Measurements from ENCODE around the gene SLC13A4. TPM values are rescaled to one million over a fixed set of nuclear protein-coding genes. Genes with fewer than 3 reads are reported as not detected.
"Not testable (repeated sequence)": the region's sequence is repeated elsewhere in the genome, so short reads cannot be mapped to it uniquely, and the experiment has no call there.

SLC13A4 gene
- total RNA-seq, 2 experiments from 2014 or later, result not detected

DNA sequence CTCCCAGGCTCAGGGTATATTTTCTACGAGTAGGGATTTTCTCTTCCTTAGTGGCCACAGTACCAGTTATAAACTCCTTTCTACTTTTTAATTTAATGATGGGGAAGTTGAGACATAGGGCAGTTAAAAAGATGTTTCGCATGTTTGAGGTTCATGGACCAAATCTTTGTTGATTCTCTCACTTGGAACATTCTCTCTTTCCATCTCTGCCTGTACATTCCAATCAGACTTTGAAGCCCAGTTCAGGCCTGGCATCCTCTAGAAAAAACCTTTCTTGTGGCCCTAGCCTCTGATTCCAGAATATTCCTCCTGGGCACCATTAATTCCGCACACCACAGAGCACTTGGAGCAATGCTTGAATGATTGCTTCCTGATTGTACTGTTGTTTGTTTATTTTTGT is 18.5 kb downstream of the SLC13A4 start:
- peaks cover 5% of the 10 kb centered on the region for H3K4me1 Mint-ChIP-seq
- no peaks in the 10 kb centered on the region for H3K9me3 Mint-ChIP-seq (ENCODE audit: low read depth)
- ATAC-seq (no peak), DNase-seq (no peak)
- no peaks in the 10 kb centered on the region for H3K27me3 Mint-ChIP-seq
- no peak overlapping the region for H3K27ac Mint-ChIP-seq
- H3K4me3 Mint-ChIP-seq, result no peak overlapping the region
- CTCF ChIA-PET, result interaction anchor here (3.4 to 5.8 kb wide), 2 partner anchors 9 to 35 kb away, joined by 19 to 40 read pairs; no protein-coding TSS in a partner anchor
- H3K36me3 Mint-ChIP-seq, result no peaks in the 10 kb centered on the region

DNA sequence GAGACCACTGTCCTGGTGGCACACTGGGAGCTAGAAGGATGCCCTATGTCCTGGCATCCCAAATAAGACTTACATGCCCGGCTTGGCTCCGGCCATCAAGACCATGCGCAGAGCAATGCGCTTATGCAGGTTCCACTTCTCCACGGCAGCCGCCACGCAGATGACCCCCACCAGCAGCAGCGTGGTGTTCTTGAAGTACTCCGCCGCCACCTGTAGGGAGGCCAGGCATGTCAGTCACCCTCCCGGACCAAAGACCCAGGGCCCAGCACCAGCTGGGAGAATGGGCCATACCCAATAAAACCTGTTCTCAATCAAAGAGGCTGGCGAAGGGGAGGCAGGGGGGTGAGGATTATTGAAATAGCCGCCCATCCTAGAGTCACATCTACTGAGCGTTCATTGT is 19.9 kb downstream of the SLC13A4 start:
- Mint-ChIP-seq H3K9me3 (ENCODE audit: low read depth) (no peaks in the 10 kb centered on the region), H3K4me1 (peaks cover 3% of the 10 kb centered on the region), H3K27me3 (no peaks in the 10 kb centered on the region), H3K27ac (no peak overlapping the region), H3K4me3 (no peak overlapping the region), H3K36me3 (no peaks in the 10 kb centered on the region)
- ATAC-seq, result no peak
- DNase-seq, result no peak
- CTCF ChIA-PET, result no interaction called here

DNA sequence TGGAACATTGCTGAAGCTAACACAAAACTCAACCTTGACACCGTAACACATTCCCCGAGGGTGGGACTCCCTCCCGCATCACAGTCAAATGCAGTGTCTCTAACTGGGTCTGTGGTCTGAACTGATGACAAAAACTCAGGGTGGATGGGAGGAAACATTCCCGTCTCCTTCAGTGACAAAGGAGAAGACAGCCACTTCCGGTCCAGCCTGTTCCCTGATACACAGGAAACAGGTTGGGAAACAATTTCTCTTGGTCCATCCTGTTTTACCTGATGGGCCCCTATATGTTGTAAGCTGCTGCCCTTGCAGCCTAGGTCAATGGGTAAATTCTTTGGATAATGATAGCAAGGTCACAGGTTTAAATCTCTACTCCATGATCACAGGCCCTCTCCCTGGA is 20.4 kb downstream of the SLC13A4 start:
- no peak for ATAC-seq
- no peaks in the 10 kb centered on the region for H3K4me1 Mint-ChIP-seq
- no peaks in the 10 kb centered on the region for H3K36me3 Mint-ChIP-seq
- H3K9me3 Mint-ChIP-seq (ENCODE audit: low read depth), result no peaks in the 10 kb centered on the region
- DNase-seq, result no peak
- no peak overlapping the region for H3K4me3 Mint-ChIP-seq
- H3K27me3 Mint-ChIP-seq, result no peaks in the 10 kb centered on the region
- CTCF ChIA-PET, result no interaction called here
- H3K27ac Mint-ChIP-seq, result no peak overlapping the region

DNA sequence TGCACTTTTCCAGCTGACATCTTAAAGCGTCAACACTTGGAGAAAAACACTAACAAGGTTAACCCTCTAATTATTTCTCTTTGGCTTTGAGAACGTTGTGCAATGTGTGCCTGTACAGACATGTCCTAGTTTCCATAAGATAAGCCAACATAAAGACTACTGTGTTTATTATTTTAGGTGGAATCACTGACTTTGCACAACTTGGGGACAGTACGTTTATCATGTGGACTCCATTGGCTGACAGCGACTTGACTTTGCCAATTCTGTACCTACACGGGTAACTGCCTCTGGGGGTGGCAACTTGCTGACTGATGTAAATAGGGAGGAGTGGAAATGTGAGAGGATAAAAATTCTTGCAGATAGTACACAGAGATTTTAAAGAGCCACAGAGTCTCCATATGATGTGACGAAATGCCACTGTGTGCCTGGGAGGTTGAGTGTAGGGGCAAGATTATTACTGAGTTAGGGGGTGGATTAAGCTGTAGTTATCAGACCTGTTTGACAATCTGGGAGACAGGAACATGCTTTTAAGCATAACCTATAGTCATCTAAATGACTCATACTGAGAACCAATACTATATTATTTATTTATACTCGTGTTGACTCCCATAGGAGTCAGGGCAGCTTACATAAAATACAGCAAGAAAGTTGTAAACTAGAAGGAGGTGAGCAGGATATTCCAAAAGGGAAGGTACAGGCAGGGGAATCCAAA is 21.0 kb downstream of the SLC13A4 start:
- Mint-ChIP-seq H3K9me3 (ENCODE audit: low read depth) (no peaks in the 10 kb centered on the region), H3K4me3 (no peak overlapping the region), H3K36me3 (no peaks in the 10 kb centered on the region), H3K27ac (no peak overlapping the region), H3K27me3 (no peaks in the 10 kb centered on the region), H3K4me1 (no peaks in the 10 kb centered on the region)
- DNase-seq (no peak), ATAC-seq (no peak)
- CTCF ChIA-PET, result interaction anchor here (1.4 kb wide), 1 partner anchor 433 kb away, joined by 4 read pairs; no protein-coding TSS in a partner anchor

DNA sequence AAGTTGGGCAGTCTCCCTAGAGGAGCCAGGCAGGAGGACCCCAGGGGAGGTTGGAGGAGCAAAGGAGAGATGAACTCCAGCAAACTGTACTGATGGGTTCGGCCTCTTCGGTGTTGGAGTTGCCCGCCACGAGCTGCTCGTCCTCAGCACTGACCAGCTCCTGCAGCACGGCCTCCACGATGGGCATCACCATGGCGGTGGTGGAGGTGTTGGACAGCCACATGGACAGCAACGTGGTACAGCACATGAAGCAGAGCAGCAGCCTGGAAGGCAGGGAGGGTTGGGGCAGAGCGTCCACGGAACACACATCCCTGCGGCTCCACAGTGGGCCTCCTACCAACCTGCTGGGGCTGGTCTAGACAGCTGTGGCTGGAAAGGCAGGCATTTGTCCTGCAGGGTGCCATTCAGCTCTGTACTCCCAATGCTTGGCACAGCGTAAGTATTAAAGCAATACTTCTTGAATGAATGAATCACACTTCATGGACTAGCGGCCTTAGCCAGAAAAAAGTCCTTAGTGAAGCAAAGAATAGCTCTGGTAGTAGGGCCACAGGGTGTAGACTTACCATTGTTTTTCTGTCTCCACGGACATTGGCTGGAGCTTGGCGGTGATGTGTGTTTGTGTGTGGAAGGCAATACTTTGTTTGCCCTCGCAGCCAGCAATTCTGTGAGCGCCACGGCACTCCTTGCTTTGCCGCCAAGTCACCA is 21.8 kb downstream of the SLC13A4 start:
- Mint-ChIP-seq H3K36me3 (no peaks in the 10 kb centered on the region), H3K4me1 (no peaks in the 10 kb centered on the region), H3K27ac (no peak overlapping the region), H3K9me3 (ENCODE audit: low read depth) (no peaks in the 10 kb centered on the region), H3K4me3 (no peak overlapping the region), H3K27me3 (no peaks in the 10 kb centered on the region)
- CTCF ChIA-PET, result interaction anchor here (1.4 kb wide), 1 partner anchor 432 kb away, joined by 4 read pairs; no protein-coding TSS in a partner anchor
- ATAC-seq (no peak), DNase-seq (no peak)

DNA sequence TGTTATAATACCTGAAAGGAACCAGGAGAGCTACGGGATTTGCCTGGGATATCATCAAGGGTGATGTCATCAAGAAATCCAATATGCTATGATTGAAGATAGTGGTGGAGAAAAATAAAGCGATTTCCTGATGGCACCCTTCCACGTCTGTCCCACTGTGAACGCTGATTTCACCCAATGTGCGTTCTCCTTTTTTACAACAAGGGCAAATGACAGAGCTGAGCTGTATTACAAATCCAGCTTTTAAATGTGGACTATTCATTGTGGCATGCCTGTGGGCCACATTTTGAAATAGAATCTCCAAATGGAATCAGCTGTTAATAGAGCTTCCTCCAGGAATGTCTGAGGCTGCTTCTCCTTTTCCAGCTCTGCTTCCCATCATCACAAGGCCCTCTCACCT is 23.3 kb downstream of the SLC13A4 start:
- no peaks in the 10 kb centered on the region for H3K9me3 Mint-ChIP-seq (ENCODE audit: low read depth)
- no peak overlapping the region for H3K27ac Mint-ChIP-seq
- no peaks in the 10 kb centered on the region for H3K4me1 Mint-ChIP-seq
- CTCF ChIA-PET, result no interaction called here
- no peaks in the 10 kb centered on the region for H3K36me3 Mint-ChIP-seq
- no peak overlapping the region for H3K4me3 Mint-ChIP-seq
- no peak for ATAC-seq
- no peaks in the 10 kb centered on the region for H3K27me3 Mint-ChIP-seq
- no peak for DNase-seq

DNA sequence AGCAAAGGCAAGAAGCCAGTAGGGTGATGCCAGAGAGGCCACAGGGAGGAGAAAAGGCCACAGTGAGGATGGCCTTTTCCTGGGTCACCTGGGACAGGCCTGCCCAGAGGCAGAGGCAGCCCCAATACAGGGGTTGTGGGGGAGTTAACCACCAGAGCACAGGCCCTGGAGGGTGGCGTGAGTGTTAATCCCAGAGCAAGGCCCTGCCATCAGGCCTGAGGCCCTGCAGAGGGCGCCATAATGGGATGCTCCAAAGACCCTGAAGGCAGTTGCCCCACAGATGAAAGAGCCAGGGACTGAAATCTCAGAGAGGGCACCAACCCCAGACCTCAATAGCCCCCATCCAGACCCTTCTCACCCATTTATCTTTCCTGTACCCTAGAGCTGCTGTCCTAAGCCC is 23.9 kb downstream of the SLC13A4 start:
- H3K36me3 Mint-ChIP-seq, result no peaks in the 10 kb centered on the region
- no peaks in the 10 kb centered on the region for H3K4me1 Mint-ChIP-seq
- no peak overlapping the region for H3K4me3 Mint-ChIP-seq
- no peaks in the 10 kb centered on the region for H3K27me3 Mint-ChIP-seq
- no peak overlapping the region for H3K27ac Mint-ChIP-seq
- no peaks in the 10 kb centered on the region for H3K9me3 Mint-ChIP-seq (ENCODE audit: low read depth)
- CTCF ChIA-PET, result no interaction called here
- ATAC-seq (no peak), DNase-seq (no peak)

DNA sequence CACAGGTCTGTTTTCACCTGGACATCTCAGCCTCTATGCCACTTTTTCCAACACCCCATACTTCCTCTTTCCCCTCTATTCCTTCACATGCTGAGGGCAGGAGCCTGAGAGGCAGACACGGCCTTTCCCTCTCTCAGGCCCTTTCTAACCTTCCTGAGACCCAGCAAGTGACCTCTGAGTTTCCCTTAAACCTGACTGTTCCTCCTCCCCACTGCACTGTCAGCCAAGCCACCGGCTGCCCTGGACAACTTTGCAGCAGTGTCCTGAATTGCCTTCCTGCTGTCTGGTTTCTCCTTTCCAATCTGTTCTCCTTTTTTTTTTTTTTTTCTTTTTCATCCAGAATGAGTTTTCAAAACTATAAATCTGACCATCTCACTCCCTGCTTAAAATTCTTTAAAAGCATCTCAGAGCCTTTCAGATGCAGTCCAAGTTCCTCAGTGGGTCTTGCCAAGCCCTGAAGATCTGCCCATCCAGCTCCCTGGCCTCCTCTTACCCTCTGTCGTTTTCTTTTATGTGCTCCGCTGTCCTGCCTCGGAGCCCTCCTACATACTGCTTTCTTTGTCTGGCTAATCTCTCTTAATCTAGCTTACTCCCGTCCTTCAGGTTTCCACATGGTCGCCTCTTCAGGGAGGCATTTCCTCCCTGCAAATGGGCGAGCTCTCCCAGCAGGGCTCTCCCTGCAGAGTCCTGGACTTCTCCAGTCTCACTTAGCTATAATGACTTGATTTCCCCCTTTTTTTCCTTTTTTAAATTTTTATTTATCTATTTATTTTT is 30.5 kb downstream of the SLC13A4 start:
- ATAC-seq (no peak), DNase-seq (no peak)
- Mint-ChIP-seq H3K27me3 (no peaks in the 10 kb centered on the region), H3K4me3 (no peak overlapping the region), H3K27ac (no peak overlapping the region), H3K36me3 (no peaks in the 10 kb centered on the region), H3K4me1 (no peaks in the 10 kb centered on the region), H3K9me3 (ENCODE audit: low read depth) (no peaks in the 10 kb centered on the region)
- CTCF ChIA-PET, result no interaction called here

DNA sequence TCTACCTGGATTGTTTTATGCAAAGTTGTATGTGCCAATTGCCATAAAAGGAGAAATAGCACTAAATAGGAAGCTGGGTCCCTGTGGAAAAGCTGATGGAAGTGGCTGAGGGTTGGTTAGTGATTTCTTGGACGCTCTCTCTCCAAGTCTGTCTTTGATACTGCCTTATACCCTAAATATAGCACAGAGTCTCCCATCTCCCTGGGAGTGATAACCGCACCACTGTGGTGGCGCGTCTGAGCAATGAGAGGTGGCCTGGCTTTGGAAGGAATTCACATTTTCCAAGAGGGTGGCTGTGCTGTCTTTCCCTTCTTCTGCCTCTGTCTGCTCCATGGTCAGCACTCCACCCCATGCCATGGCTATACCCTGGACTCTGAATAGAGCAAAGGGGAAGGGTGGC is 34.4 kb downstream of the SLC13A4 start:
- H3K9me3 Mint-ChIP-seq (ENCODE audit: low read depth), result no peaks in the 10 kb centered on the region
- CTCF ChIA-PET, result no interaction called here
- H3K36me3 Mint-ChIP-seq, result no peaks in the 10 kb centered on the region
- no peak overlapping the region for H3K4me3 Mint-ChIP-seq
- ATAC-seq (no peak), DNase-seq (no peak)
- no peaks in the 10 kb centered on the region for H3K4me1 Mint-ChIP-seq
- H3K27ac Mint-ChIP-seq, result no peak overlapping the region
- H3K27me3 Mint-ChIP-seq, result no peaks in the 10 kb centered on the region

DNA sequence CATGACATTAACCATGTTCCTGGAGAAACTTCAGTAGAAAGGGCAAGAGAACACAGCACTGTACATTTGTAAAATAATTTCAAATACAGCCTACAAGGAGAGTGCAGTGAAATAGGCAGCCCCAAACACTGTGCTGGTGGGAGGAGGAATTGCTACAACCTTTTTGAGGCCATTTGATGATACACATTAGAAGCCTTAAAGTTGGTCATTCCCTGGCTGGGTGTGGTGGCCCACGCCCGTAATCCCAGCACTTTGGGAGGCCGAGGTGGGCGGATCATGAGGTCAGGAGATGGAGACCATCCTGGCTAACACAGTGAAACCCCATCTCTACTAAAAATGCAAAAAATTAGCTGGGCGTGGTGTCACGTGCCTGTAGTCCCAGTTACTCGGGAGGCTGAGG is 35.4 kb downstream of the SLC13A4 start:
- ATAC-seq; DNase-seq; H3K4me3 Mint-ChIP-seq; H3K27me3 Mint-ChIP-seq; H3K36me3 Mint-ChIP-seq; H3K9me3 Mint-ChIP-seq (ENCODE audit: low read depth); H3K27ac Mint-ChIP-seq; H3K4me1 Mint-ChIP-seq: not testable (repeated sequence)
- CTCF ChIA-PET, result interaction anchor here (1.0 kb wide), 1 partner anchor 18 kb away, joined by 4 read pairs; no protein-coding TSS in a partner anchor

DNA sequence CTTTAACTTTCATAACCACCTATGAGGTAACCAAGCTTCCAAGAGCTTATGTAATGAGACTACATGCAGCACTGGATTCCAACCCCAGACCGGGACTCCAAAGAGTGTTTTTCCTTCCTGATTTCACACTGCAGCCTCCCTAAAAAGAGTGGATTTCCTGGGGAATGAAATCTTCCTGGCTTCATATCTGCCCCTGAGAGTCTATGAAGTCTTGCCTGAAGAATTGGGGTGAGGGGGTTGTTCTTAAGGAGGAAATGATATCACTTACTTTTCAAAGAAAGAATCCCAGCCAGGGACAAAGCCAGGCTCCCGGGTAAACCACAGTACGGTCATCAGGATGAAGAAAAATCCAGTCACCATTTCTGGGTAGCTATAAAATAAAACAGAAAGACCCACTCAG is 35.9 kb downstream of the SLC13A4 start:
- no peak for ATAC-seq
- CTCF ChIA-PET, result interaction anchor here (1.0 kb wide), 2 partner anchors 9 to 18 kb away, joined by 3 to 4 read pairs; no protein-coding TSS in a partner anchor

DNA sequence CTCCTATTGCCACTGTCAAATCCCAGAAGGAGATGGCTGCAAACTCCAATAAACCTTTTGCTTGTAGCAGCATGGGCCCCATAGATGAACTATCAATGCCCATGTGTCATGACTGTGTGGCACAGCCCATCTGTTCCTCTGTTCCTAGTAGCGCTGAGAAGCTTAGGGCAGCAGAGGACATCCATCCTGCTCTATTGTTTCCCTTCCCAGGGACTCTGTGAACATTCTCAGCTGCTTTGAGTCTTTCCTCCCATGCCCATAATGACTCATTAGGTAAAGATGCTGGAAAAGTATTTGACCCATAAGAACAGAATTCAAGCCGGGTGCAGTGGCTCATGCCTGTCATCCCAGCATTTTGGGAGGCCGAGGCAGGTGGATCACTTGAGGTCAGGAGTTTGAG is 37.4 kb downstream of the SLC13A4 start:
- Mint-ChIP-seq H3K9me3 (ENCODE audit: low read depth) (no peaks in the 10 kb centered on the region), H3K4me3 (no peak overlapping the region), H3K27ac (no peak overlapping the region), H3K4me1 (no peaks in the 10 kb centered on the region), H3K27me3 (no peaks in the 10 kb centered on the region), H3K36me3 (peaks cover 4% of the 10 kb centered on the region)
- ATAC-seq, result no peak
- CTCF ChIA-PET, result interaction anchor here (0.8 kb wide), 1 partner anchor 21 kb away, joined by 3 read pairs; no protein-coding TSS in a partner anchor
- DNase-seq, result no peak

More for the DNA sequence above, 35.9 kb downstream of the SLC13A4 start:
- H3K27me3 Mint-ChIP-seq, result no peaks in the 10 kb centered on the region
- H3K4me3 Mint-ChIP-seq, result no peak overlapping the region
- no peak for DNase-seq
- no peaks in the 10 kb centered on the region for H3K4me1 Mint-ChIP-seq
- no peaks in the 10 kb centered on the region for H3K9me3 Mint-ChIP-seq (ENCODE audit: low read depth)
- H3K27ac Mint-ChIP-seq, result no peak overlapping the region
- peaks cover 4% of the 10 kb centered on the region for H3K36me3 Mint-ChIP-seq

DNA sequence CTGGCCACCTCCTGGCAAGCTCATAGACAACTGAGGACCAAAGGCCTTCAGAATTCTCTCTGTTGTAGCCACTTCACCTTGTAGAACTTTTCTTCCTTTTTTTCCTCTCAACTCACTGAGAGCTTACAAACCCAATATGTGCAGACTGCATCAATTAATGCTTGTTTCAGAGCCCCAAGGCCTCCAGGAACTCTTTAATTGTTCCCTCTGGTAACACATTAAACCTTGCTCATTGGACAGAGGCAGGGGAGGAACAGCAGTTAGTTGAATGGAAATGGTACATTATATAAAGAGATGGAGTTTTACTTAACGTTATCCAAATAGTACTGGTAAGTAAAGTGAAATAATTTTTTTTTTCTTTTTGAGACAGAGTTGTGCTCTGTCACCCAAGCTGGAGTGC is 40.5 kb downstream of the SLC13A4 start:
- H3K9me3 Mint-ChIP-seq (ENCODE audit: low read depth), result no peaks in the 10 kb centered on the region
- no peak overlapping the region for H3K27ac Mint-ChIP-seq
- no peaks in the 10 kb centered on the region for H3K4me1 Mint-ChIP-seq
- peaks cover 4% of the 10 kb centered on the region for H3K36me3 Mint-ChIP-seq
- no peak overlapping the region for H3K4me3 Mint-ChIP-seq
- H3K27me3 Mint-ChIP-seq, result peaks cover 2% of the 10 kb centered on the region
- ATAC-seq, result no peak
- DNase-seq, result no peak
- CTCF ChIA-PET, result no interaction called here
